TTC549 (cell line): ENCODE data around the gene OXTR.
"Not testable (repeated sequence)": the region's sequence is repeated elsewhere in the genome, so short reads cannot be mapped to it uniquely, and the experiment has no call there.

Experiments used
- FAIRE-seq: peaks from 2 replicates; lab custom pipeline; 2012; peaks lifted over from hg19 to GRCh38; lab: Jason Lieb, UNC

OXTR gene

GRCh38 chr3:8739757-8740504, 29.5 kb downstream of the OXTR start:
- FAIRE-seq: no peak

GRCh38 chr3:8738639-8739038, 30.8 kb downstream of the OXTR start:
- no peak for FAIRE-seq

GRCh38 chr3:8737823-8738222, 31.6 kb downstream of the OXTR start:
- FAIRE-seq: no peak

GRCh38 chr3:8737301-8737700, 32.1 kb downstream of the OXTR start:
- no peak for FAIRE-seq

- no peak for FAIRE-seq
These were observed 33.0 kb downstream of the OXTR start for GRCh38 chr3:8736436-8736835.

GRCh38 chr3:8734908-8735307, 34.5 kb downstream of the OXTR start:
- FAIRE-seq: no peak

- no peak for FAIRE-seq
These were observed 35.1 kb downstream of the OXTR start for GRCh38 chr3:8734137-8734878.

- no peak for FAIRE-seq
These were observed 35.9 kb downstream of the OXTR start, which contains the start of gene CAV3 for GRCh38 chr3:8733332-8734094. TSS of gene CAV3 (plus strand) at chr3:8733802. CDS start at chr3:8733877, 75 bp downstream.

GRCh38 chr3:8732413-8732812, 37.0 kb downstream of the OXTR start:
- FAIRE-seq: no peak

GRCh38 chr3:8730656-8731055, 38.8 kb downstream of the OXTR start:
- FAIRE-seq: no peak

- no peak for FAIRE-seq
These were observed 39.9 kb downstream of the OXTR start for GRCh38 chr3:8729479-8729878.

- no peak for FAIRE-seq
These were observed 41.6 kb downstream of the OXTR start for GRCh38 chr3:8727605-8728512.

GRCh38 chr3:8724108-8724752, 45.2 kb downstream of the OXTR start:
- no peak for FAIRE-seq

GRCh38 chr3:8723612-8724011, 45.8 kb downstream of the OXTR start:
- FAIRE-seq: no peak

- no peak for FAIRE-seq
These were observed 46.6 kb downstream of the OXTR start for GRCh38 chr3:8722808-8723207.

- not testable (repeated sequence) for FAIRE-seq
These were observed 53.7 kb downstream of the OXTR start for GRCh38 chr3:8715757-8716156.

GRCh38 chr3:8713901-8714759, 55.3 kb downstream of the OXTR start:
- no peak for FAIRE-seq

GRCh38 chr3:8712908-8713255, 56.5 kb downstream of the OXTR start:
- FAIRE-seq: no peak

GRCh38 chr3:8712045-8712907, 57.1 kb downstream of the OXTR start:
- FAIRE-seq: no peak
